H1 (cell line): Measurements from ENCODE around the gene CHD2. TPM values are rescaled to one million over a fixed set of nuclear protein-coding genes. Genes with fewer than 3 reads are reported as not detected.

Experiments
- CTCF ChIA-PET: fragments of 300-600 bp; sonication (Branson Sonifier 250); formaldehyde crosslinking; loops from one replicate; lab custom pipeline; 2021; ENCODE audit not compliant: partially characterized antibody; lab: Charles Lee
- POLR2A ChIA-PET: fragments of 300-600 bp; sonication (Branson Sonifier 250); formaldehyde crosslinking; loops from one replicate; lab custom pipeline; 2021; ENCODE audit warnings: inconsistent platforms; ENCODE audit not compliant: partially characterized antibody; lab: Charles Lee
- DNase-seq, 2 experiments: peaks; one replicate each; pipeline versions ENCODE4 v3.0.0 to v3.0.0-alpha.2; 2010 to 2022; ENCODE audit warnings: low spot score in 2 of 2, low read depth in 1 of 2, mixed read lengths in 1 of 2
- FAIRE-seq: peaks from 2 replicates; lab custom pipeline; 2011; peaks lifted over from hg19 to GRCh38; lab: Jason Lieb, UNC
- H2AFZ ChIP-seq: 2 replicates; pipeline ENCODE4 v1.8.1; 2012; ENCODE audit warnings: low read length, inconsistent platforms
- H2AK5ac ChIP-seq: 2 replicates; pipeline ENCODE4 v1.6.1; 2013; ENCODE audit warnings: low read depth, low read length
- H2BK120ac ChIP-seq: replicated peaks from 2 replicates; pipeline ENCODE3; 2013; ENCODE audit warnings: low read depth, low read length, inconsistent platforms
- H2BK12ac ChIP-seq: 2 replicates; pipeline ENCODE4 v1.6.1; 2013; ENCODE audit warnings: low read depth, low read length
- H2BK15ac ChIP-seq: 2 replicates; pipeline ENCODE4 v1.6.1; 2013; ENCODE audit warnings: low read length
- H2BK20ac ChIP-seq: 2 replicates; pipeline ENCODE4 v1.6.1; 2013; ENCODE audit warnings: low read length
- H2BK5ac ChIP-seq: 2 replicates; pipeline ENCODE4 v1.6.1; 2013; ENCODE audit warnings: low read depth, low read length
- H3K14ac ChIP-seq: 2 replicates; pipeline ENCODE4 v1.6.1; 2013; ENCODE audit warnings: inconsistent platforms; ENCODE audit not compliant: insufficient read length
- H3K18ac ChIP-seq: 2 replicates; pipeline ENCODE4 v1.6.1; 2013; ENCODE audit warnings: low read length; ENCODE audit errors: extremely low read depth
- H3K23ac ChIP-seq: 2 replicates; pipeline ENCODE4 v1.6.1; 2013; ENCODE audit warnings: inconsistent platforms; ENCODE audit not compliant: insufficient read length
- H3K23me2 ChIP-seq: 2 replicates; pipeline ENCODE4 v1.6.1; 2013; ENCODE audit warnings: low read depth, low read length
- H3K27ac ChIP-seq: 2 replicates; pipeline ENCODE4 v1.6.1; 2011; ENCODE audit warnings: low read depth, low read length, inconsistent platforms
- H3K27me3 ChIP-seq, 4 experiments: replicated peaks in 1 of 4; 1 replicate in 1 of 4; 2 replicates in 3 of 4; pipeline versions ENCODE4 v1.6.1 to v1.8.1; 2011 to 2013; ENCODE audit warnings: low read length in 3 of 4, mild to moderate bottlenecking in 3 of 4, inconsistent platforms in 2 of 4, mixed read lengths in 2 of 4, moderate library complexity in 1 of 4; ENCODE audit not compliant: control insufficient read depth in 3 of 4, insufficient read depth in 3 of 4; ENCODE audit errors: extremely low read depth in 1 of 4
- H3K36me3 ChIP-seq, 4 experiments: 2 replicates each; pipeline versions ENCODE4 v1.6.1 to v1.8.1; 2011 to 2013; ENCODE audit warnings: mild to moderate bottlenecking in 4 of 4, low read length in 3 of 4, moderate library complexity in 2 of 4, control low read depth in 1 of 4, inconsistent platforms in 1 of 4; ENCODE audit not compliant: insufficient read depth in 4 of 4, control insufficient read depth in 2 of 4
- H3K4ac ChIP-seq: replicated peaks from 2 replicates; pipeline ENCODE3; 2013; ENCODE audit warnings: low read length, low read depth, mixed read lengths, inconsistent platforms; ENCODE audit not compliant: insufficient read length
- H3K4me1 ChIP-seq, 4 experiments: replicated peaks in 1 of 4; 1 replicate in 1 of 4; 2 replicates in 3 of 4; pipeline versions ENCODE4 v1.6.1 to v1.8.1; 2011 to 2013; ENCODE audit warnings: low read length in 3 of 4, inconsistent platforms in 2 of 4, mixed read lengths in 1 of 4; ENCODE audit not compliant: insufficient read depth in 4 of 4, control insufficient read depth in 3 of 4
- H3K4me2 ChIP-seq, 2 experiments: 2 replicates each; pipeline versions ENCODE4 v1.6.1 to v1.8.1; 2011 to 2013; ENCODE audit warnings: low read depth in 2 of 2, low read length in 2 of 2, control low read depth in 1 of 2, inconsistent platforms in 1 of 2, mild to moderate bottlenecking in 1 of 2; ENCODE audit not compliant: insufficient read depth in 1 of 2
- H3K4me3 ChIP-seq, 4 experiments: fragments of 200-600, 300-600 bp in 1 of 4; sonication (generic), shearing (Covaris generic), sonication (Bioruptor Twin) in 1 of 4; 2 replicates each; pipeline versions ENCODE4 v1.5.1 to v1.8.1; 2011 to 2016; ENCODE audit warnings: low read length in 4 of 4, low read depth in 3 of 4, control low read depth in 2 of 4, inconsistent platforms in 2 of 4, mild to moderate bottlenecking in 2 of 4, mixed read lengths in 1 of 4, moderate library complexity in 1 of 4; ENCODE audit not compliant: insufficient read depth in 2 of 4; ENCODE audit errors: extremely low read depth in 1 of 4
- H3K56ac ChIP-seq: replicated peaks from 2 replicates; pipeline ENCODE3; 2013; ENCODE audit warnings: low read depth, mild to moderate bottlenecking, mixed read lengths, low read length, inconsistent platforms; ENCODE audit not compliant: insufficient read length
- H3K79me1 ChIP-seq: 2 replicates; pipeline ENCODE4 v1.6.1; 2013; ENCODE audit warnings: low read depth, low read length, control low read depth
- H3K79me2 ChIP-seq, 2 experiments: 2 replicates each; pipeline versions ENCODE4 v1.6.1 to v1.8.1; 2012 to 2013; ENCODE audit warnings: low read length in 2 of 2, mild to moderate bottlenecking in 2 of 2, inconsistent platforms in 1 of 2; ENCODE audit not compliant: insufficient read depth in 2 of 2, control insufficient read depth in 1 of 2
- H3K9ac ChIP-seq, 4 experiments: replicated peaks in 1 of 4; 1 replicate in 1 of 4; 2 replicates in 3 of 4; pipeline versions ENCODE4 v1.6.1 to v1.8.1; 2011 to 2013; ENCODE audit warnings: low read depth in 3 of 4, low read length in 3 of 4, control low read depth in 2 of 4, mild to moderate bottlenecking in 2 of 4, moderate library complexity in 2 of 4, inconsistent platforms in 1 of 4; ENCODE audit errors: extremely low read depth in 1 of 4
- H3K9me3 ChIP-seq, 2 experiments: 2 replicates each; pipeline versions ENCODE4 v1.6.1 to v1.8.1; 2012 to 2013; ENCODE audit warnings: mild to moderate bottlenecking in 2 of 2, moderate library complexity in 2 of 2, control low read depth in 1 of 2, inconsistent platforms in 1 of 2, low read depth in 1 of 2, low read length in 1 of 2, mixed read lengths in 1 of 2; ENCODE audit not compliant: insufficient read depth in 2 of 2
- H4K20me1 ChIP-seq, 2 experiments: replicated peaks in 1 of 2; 2 replicates each; pipeline versions ENCODE3 to v1.8.1; 2011 to 2013; ENCODE audit warnings: inconsistent platforms in 2 of 2, low read length in 2 of 2, mild to moderate bottlenecking in 1 of 2; ENCODE audit not compliant: insufficient read depth in 2 of 2, control insufficient read depth in 1 of 2
- H4K5ac ChIP-seq: 2 replicates; pipeline ENCODE4 v1.6.1; 2013; ENCODE audit warnings: low read length, low read depth, mixed read lengths, inconsistent platforms; ENCODE audit not compliant: insufficient read length
- H4K8ac ChIP-seq: 2 replicates; pipeline ENCODE4 v1.8.0; 2013; ENCODE audit warnings: mild to moderate bottlenecking, moderate library complexity, low read length, inconsistent platforms; ENCODE audit not compliant: insufficient read depth; ENCODE audit errors: extremely low read depth
- H4K91ac ChIP-seq: replicated peaks from 2 replicates; pipeline ENCODE3; 2013; ENCODE audit warnings: low read length, mixed read lengths, inconsistent platforms; ENCODE audit not compliant: insufficient read length
- HDAC6 ChIP-seq: IDR thresholded peaks from one replicate; pipeline ENCODE4 v1.7.1; 2012; ENCODE audit warnings: low read depth, mild to moderate bottlenecking, inconsistent platforms, low read length, moderate library complexity
- SP2 ChIP-seq: IDR thresholded peaks from 2 replicates; pipeline ENCODE4 v1.6.1; 2012; ENCODE audit warnings: mild to moderate bottlenecking, low read length, inconsistent platforms
- TEAD4 ChIP-seq: IDR thresholded peaks from 2 replicates; pipeline ENCODE4 v1.6.1; 2012; ENCODE audit warnings: low read depth, low read length, inconsistent platforms, mixed read lengths
- WGBS, 2 experiments: shearing (Covaris generic) in 1 of 2; methylation state at CpG; one replicate each; pipeline versions ENCODE4 v1.1.6 to v1.1.7; 2013 to 2015; ENCODE audit warnings: low lambda C conversion rate in 2 of 2, mixed read lengths in 2 of 2, inconsistent platforms in 1 of 2, low coverage in 1 of 2, missing lambda C conversion rate in 1 of 2; ENCODE audit not compliant: insufficient replicate concordance in 2 of 2, insufficient coverage in 1 of 2, insufficient read length in 1 of 2; ENCODE audit errors: extremely low coverage in 1 of 2, missing lambda C conversion rate in 1 of 2; 5-methylcytosine and 5-hydroxymethylcytosine counted together
- polyA plus RNA-seq, 7 experiments: library from polyadenylated mRNA; depleted of rRNA in 3 of 7; stranded (reverse) in 5 of 7; unstranded in 2 of 7; fragments of >200 nt in 5 of 7; fragments of 200-250 nt in 2 of 7; gene quantifications; 1 replicate in 5 of 7; 2 replicates in 1 of 7; 4 replicates in 1 of 7; pipeline versions ENCODE4 v1.2.1 to v1.2.3, GENCODE V29; 2011 to 2013; ENCODE audit warnings: missing spikeins in 2 of 7, mixed read lengths in 2 of 7
- total RNA-seq: library from RNA; stranded (reverse); fragmentation: NEBNext Ultra II Directional; extraction: Animal tissue kit (Norgen Biotek cat#: 25700); gene quantifications from 2 replicates; pipeline ENCODE4 v1.2.1, GENCODE V29; 2021

CHD2 gene
- total and polyA plus RNA-seq, 2 of the 8 experiments (the other 6 are each of a cell fraction or from before 2014, with no cell fraction given): 28.8 to 70.0 TPM

DNA sequence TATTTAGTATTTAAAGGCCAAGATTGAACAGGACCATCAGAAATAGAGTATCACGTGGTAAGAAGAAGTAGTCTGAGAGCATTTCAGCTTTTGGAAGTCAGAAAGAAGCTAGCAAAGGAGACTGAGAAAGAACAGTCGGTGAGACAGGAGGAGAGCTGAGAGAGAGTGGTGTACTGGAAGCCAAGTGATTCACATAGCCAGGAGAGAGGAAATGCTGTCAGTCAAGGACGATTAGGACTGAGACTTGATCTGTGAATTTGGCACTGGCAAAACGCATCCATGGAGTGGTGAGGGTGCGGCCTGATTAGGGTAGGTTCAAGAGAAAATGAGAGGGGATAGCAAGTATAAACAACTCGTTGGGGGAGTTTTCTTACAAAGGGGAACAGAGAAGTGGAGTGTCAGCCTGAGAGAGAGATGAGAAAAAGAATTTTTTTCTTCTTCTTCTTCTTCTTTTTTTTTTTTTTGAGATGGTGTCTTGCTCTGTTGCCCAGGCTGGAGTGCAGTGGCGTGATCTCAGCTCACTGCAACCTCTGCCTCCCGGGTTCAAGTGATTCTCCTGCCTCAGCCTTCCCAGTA lies 44.9 kb downstream of the CHD2 start:
- Histone ChIP-seq H3K18ac (no peak overlapping the region), H2BK12ac (no peak overlapping the region), H4K8ac (no peak overlapping the region), H3K23me2 (no peaks in the 10 kb centered on the region), H3K27me3 (no peaks in the 10 kb centered on the region), H3K4ac (no peak overlapping the region), H3K14ac (no peak overlapping the region), H3K36me3 (peaks cover 41 to 98% (median 66%) of the 10 kb centered on the region in 4 experiments), H2AK5ac (no peak overlapping the region), H3K79me2 (peaks cover 0 to 6% of the 10 kb centered on the region in 2 experiments; a peak in 1 of 4 replicates), H2BK5ac (no peak overlapping the region), H4K5ac (no peak overlapping the region), H4K20me1 (no peaks in the 10 kb centered on the region), H3K9me3 (no peaks in the 10 kb centered on the region), H2BK120ac (no peak overlapping the region), H3K23ac (no peak overlapping the region), H2BK20ac (no peak overlapping the region), H3K56ac (no peak overlapping the region), H4K91ac (no peak overlapping the region), H3K4me2 (no peak overlapping the region), H2BK15ac (no peak overlapping the region), H3K4me3 (no peak overlapping the region), H3K9ac (peak overlapping the region in 1 of 4 experiments; percentile 18; a peak in 1 of 7 replicates), H3K27ac (no peak overlapping the region), H3K4me1 (peaks cover 0 to 2% (median 0%) of the 10 kb centered on the region in 4 experiments; a peak in 3 of 7 replicates), H2AFZ (no peak overlapping the region), H3K79me1 (no peaks in the 10 kb centered on the region)
- CTCF ChIA-PET: interaction anchor here (0.6 to 2.3 kb wide), 5 partner anchors 8 to 32 kb away, joined by 3 to 10 read pairs (median 3); no protein-coding TSS in a partner anchor
- POLR2A ChIA-PET: interaction anchor here (1.0 kb wide), 1 partner anchor 9 kb away, joined by 5 read pairs; no protein-coding TSS in a partner anchor
- no peak for FAIRE-seq
- WGBS, 2 experiments: 92% methylated on average over 8 of the region's 8 CpGs; no CpG with 5 or more reads in 1 of the 2 experiments
- DNase-seq: no peak
- no peak for TF ChIP-seq TEAD4
- no peak for TF ChIP-seq HDAC6
- no peak for TF ChIP-seq SP2
